Endothelial cell of umbilical vein (primary cell): Measurements from ENCODE around the gene ZNF766. TPM values are rescaled to one million over a fixed set of nuclear protein-coding genes. Genes with fewer than 3 reads are reported as not detected.

Source experiments
- BruUV-seq: library from RNA; stranded (reverse); fragments of 400-500 nt; replicated peaks from 2 replicates; lab custom pipeline; 2021; lab: Mats Ljungman, UMichigan
- CTCF ChIA-PET: fragments of 300-600, 350-600 bp; sonication (Branson Sonifier 250); formaldehyde crosslinking; loops from one replicate; lab custom pipeline; 2021; ENCODE audit warnings: antibody characterized with exemption, inconsistent platforms; lab: Charles Lee
- POLR2A ChIA-PET: fragments of 300-600, 350-600 bp; sonication (Branson Sonifier 250); formaldehyde crosslinking; loops from one replicate; lab custom pipeline; 2021; ENCODE audit warnings: antibody characterized with exemption, inconsistent platforms; lab: Charles Lee
- DNase-seq: peaks from one replicate; pipeline ENCODE4 v3.0.0-alpha.2; 2011; ENCODE audit warnings: low read depth, low spot score
- FAIRE-seq: peaks from 2 replicates; lab custom pipeline; 2011; peaks lifted over from hg19 to GRCh38; lab: Jason Lieb, UNC
- H2AFZ ChIP-seq: 2 replicates; pipeline ENCODE4 v1.6.0; 2012; ENCODE audit warnings: low read depth, low read length, control low read depth, inconsistent platforms
- H3K27ac ChIP-seq: 2 replicates; pipeline ENCODE4 v1.5.1; 2011; ENCODE audit warnings: low read depth, mild to moderate bottlenecking, control low read depth, low read length, moderate library complexity; ENCODE audit not compliant: insufficient read depth
- H3K27me3 ChIP-seq, 2 experiments: 2 replicates each; pipeline versions ENCODE4 v1.6.0 to v1.6.1; 2011; ENCODE audit warnings: low read length in 2 of 2, mixed read lengths in 1 of 2; ENCODE audit not compliant: control insufficient read depth in 2 of 2, insufficient read depth in 2 of 2
- H3K36me3 ChIP-seq, 2 experiments: 2 replicates in 1 of 2; 3 replicates in 1 of 2; pipeline ENCODE4 v1.5.1; 2011; ENCODE audit warnings: low read length in 2 of 2, mild to moderate bottlenecking in 1 of 2, moderate library complexity in 1 of 2; ENCODE audit not compliant: control insufficient read depth in 2 of 2, insufficient read depth in 2 of 2; ENCODE audit errors: extremely low read depth in 1 of 2
- H3K4me1 ChIP-seq: 3 replicates; pipeline ENCODE4 v1.5.1; 2011; ENCODE audit warnings: mild to moderate bottlenecking, low read length; ENCODE audit not compliant: control insufficient read depth, insufficient read depth; ENCODE audit errors: extremely low read depth
- H3K4me2 ChIP-seq: 2 replicates; pipeline ENCODE4 v1.6.1; 2011; ENCODE audit warnings: low read length, control low read depth, mixed read lengths; ENCODE audit not compliant: insufficient read depth
- H3K4me3 ChIP-seq, 3 experiments: fragments of 200-600 bp in 1 of 3; sonication (generic), shearing (Covaris generic) in 1 of 3; replicated peaks in 1 of 3; 2 replicates each; pipeline ENCODE4 v1.5.1; 2011 to 2016; ENCODE audit warnings: control low read depth in 3 of 3, low read length in 3 of 3, mild to moderate bottlenecking in 2 of 3, inconsistent platforms in 1 of 3, low read depth in 1 of 3, moderate library complexity in 1 of 3; ENCODE audit not compliant: insufficient read depth in 1 of 3
- H3K79me2 ChIP-seq: 2 replicates; pipeline ENCODE4 v1.6.0; 2012; ENCODE audit warnings: low read length, inconsistent platforms; ENCODE audit not compliant: control insufficient read depth, insufficient read depth
- H3K9ac ChIP-seq: replicated peaks from 2 replicates; pipeline ENCODE3; 2011; ENCODE audit warnings: low read length, control low read depth; ENCODE audit not compliant: insufficient read depth; ENCODE audit errors: extremely low read depth
- H3K9me1 ChIP-seq: replicated peaks from 3 replicates; pipeline ENCODE4 v1.6.0; 2011; ENCODE audit warnings: mild to moderate bottlenecking, low read length; ENCODE audit not compliant: control insufficient read depth, insufficient read depth; ENCODE audit errors: extremely low read depth
- H3K9me3 ChIP-seq: replicated peaks from 2 replicates; pipeline ENCODE4 v1.5.1; 2012; ENCODE audit warnings: low read length, inconsistent platforms; ENCODE audit not compliant: control insufficient read depth, insufficient read depth
- H4K20me1 ChIP-seq: replicated peaks from 2 replicates; pipeline ENCODE3; 2011; ENCODE audit warnings: mild to moderate bottlenecking, low read length; ENCODE audit not compliant: control insufficient read depth, insufficient read depth; ENCODE audit errors: extremely low read depth
- CTCF ChIP-seq, 2 donors: IDR thresholded peaks; 1 replicate in 1 of 2; 2 replicates in 1 of 2; pipeline ENCODE4 v1.5.1; 2011; ENCODE audit warnings: low read length in 2 of 2, mild to moderate bottlenecking in 2 of 2, moderate library complexity in 2 of 2, control low read depth in 1 of 2, inconsistent platforms in 1 of 2, low read depth in 1 of 2; ENCODE audit not compliant: insufficient read depth in 1 of 2; ENCODE audit errors: extremely low read depth in 1 of 2
- EZH2 ChIP-seq: IDR thresholded peaks from 2 replicates; pipeline ENCODE4 v1.6.1; 2012; ENCODE audit warnings: borderline replicate concordance, low read depth, mild to moderate bottlenecking, moderate library complexity, low read length, inconsistent platforms; ENCODE audit not compliant: severe bottlenecking
- FOS ChIP-seq: IDR thresholded peaks from 2 replicates; pipeline ENCODE4 v1.6.1; 2011; ENCODE audit warnings: mild to moderate bottlenecking, low read length, moderate library complexity, borderline replicate concordance; ENCODE audit not compliant: insufficient read depth
- GATA2 ChIP-seq: IDR thresholded peaks from 2 replicates; pipeline ENCODE4 v1.7.0; 2011; ENCODE audit warnings: low read depth, mild to moderate bottlenecking, moderate library complexity, mixed read lengths, low read length; ENCODE audit not compliant: insufficient read length, insufficient read depth
- JUN ChIP-seq: IDR thresholded peaks from 2 replicates; pipeline ENCODE4 v1.6.1; 2011; ENCODE audit warnings: borderline replicate concordance, low read depth; ENCODE audit not compliant: insufficient read length, insufficient read depth
- MAX ChIP-seq: IDR thresholded peaks from 2 replicates; pipeline ENCODE4 v1.6.1; 2011; ENCODE audit not compliant: insufficient read depth, insufficient read length
- MYC ChIP-seq: IDR thresholded peaks from one replicate; pipeline ENCODE4 v1.6.1; 2011; ENCODE audit warnings: mild to moderate bottlenecking, low read depth, low read length
- POLR2A ChIP-seq: IDR thresholded peaks from 2 replicates; pipeline ENCODE4 v1.6.1; 2012; ENCODE audit warnings: low read depth, mild to moderate bottlenecking, control low read depth, low read length
- POLR2AphosphoS5 ChIP-seq: IDR thresholded peaks from 2 replicates; pipeline ENCODE4 v1.6.1; 2012; ENCODE audit warnings: low read depth, mild to moderate bottlenecking, control low read depth, low read length, moderate library complexity; ENCODE audit not compliant: insufficient read depth
- dilution Hi-C: fragments of 300-500 bp; cut with MboI; formaldehyde crosslinking; loops from one replicate; pipeline ENCODE4 v1.15.0; 2019; ENCODE audit warnings: low sequenced_read_pairs; ENCODE audit not compliant: extremely low pct_ligation_motif_present
- intact Hi-C: fragments of 100-400 bp; cut with micrococcal nuclease; formaldehyde crosslinking; loops from one replicate; pipeline ENCODE4 v1.10.0; 2022
- polyA plus RNA-seq, 4 experiments: library from polyadenylated mRNA; depleted of rRNA in 3 of 4; stranded (reverse) in 3 of 4; unstranded in 1 of 4; fragments of >200 nt; gene quantifications; 2 replicates each; pipeline versions ENCODE4 v1.2.1 to v1.2.3, GENCODE V29; 2011 to 2012; ENCODE audit warnings: missing spikeins in 1 of 4
- total RNA-seq: library from RNA; stranded (reverse); gene quantifications from 2 replicates; pipeline ENCODE4 v1.2.3, GENCODE V29; 2021

The ZNF766 gene
- total and polyA plus RNA-seq, 2 donors (not counting 3 experiments of a cell fraction or from before 2014, with no cell fraction given), result 2.9 to 8.9 TPM

- Histone ChIP-seq H4K20me1 (no peaks in the 10 kb centered on the region), H3K27me3 (no peaks in the 10 kb centered on the region), H3K36me3 (peaks cover 12 to 14% of the 10 kb centered on the region in 2 experiments), H3K4me2 (no peak overlapping the region), H3K79me2 (no peaks in the 10 kb centered on the region), H2AFZ (no peak overlapping the region), H3K9me1 (no peaks in the 10 kb centered on the region), H3K4me1 (no peaks in the 10 kb centered on the region), H3K9ac (no peak overlapping the region), H3K27ac (no peak overlapping the region), H3K9me3 (peaks cover 28% of the 10 kb centered on the region), H3K4me3 (no peak overlapping the region)
- no peak for FAIRE-seq
- ChIA-PET POLR2A (no interaction called here), CTCF (no interaction called here)
- intact Hi-C loops (no loop called here), dilution Hi-C loops (no loop called here)
- TF ChIP-seq CTCF (IDR thresholded peaks at IDR 0.05; ENCODE audit: extremely low read depth in 1 of 2, insufficient read depth in 1 of 2, low read depth in 1 of 2, low read length in 2 of 2), result no peak
- no peak for TF ChIP-seq FOS
- no peak for TF ChIP-seq POLR2AphosphoS5
- TF ChIP-seq JUN, result no peak
- no peak for TF ChIP-seq MYC
- TF ChIP-seq POLR2A, result no peak
- TF ChIP-seq EZH2, result no peak
- no peak for TF ChIP-seq MAX
- no peak for TF ChIP-seq GATA2
- no peak for DNase-seq
- BruUV-seq, result no TSS peak
Observed at GRCh38 chr19:52322429-52322828, 53.0 kb downstream of the ZNF766 start.
